Endothelial cell (in vitro differentiated cells): ENCODE measurements around the gene LRRC75A. TPM values are rescaled to one million over a fixed set of nuclear protein-coding genes. Genes with fewer than 3 reads are reported as not detected.

ENCODE experiments used
- DNase-seq: peaks from one replicate; pipeline ENCODE4 v3.0.0; 2021; ENCODE audit warnings: low spot score
- H3K27ac Mint-ChIP-seq: one replicate; pipeline ENCODE4 v1.8.0; 2021; ENCODE audit warnings: mixed read lengths, inconsistent platforms; ENCODE audit not compliant: unreplicated experiment
- H3K27me3 Mint-ChIP-seq: one replicate; pipeline ENCODE4 v1.8.0; 2021; ENCODE audit warnings: mild to moderate bottlenecking, moderate library complexity, mixed read lengths, inconsistent platforms; ENCODE audit not compliant: unreplicated experiment
- H3K36me3 Mint-ChIP-seq: one replicate; pipeline ENCODE4 v1.8.0; 2021; ENCODE audit warnings: mild to moderate bottlenecking, low read depth, mixed read lengths, inconsistent platforms; ENCODE audit not compliant: unreplicated experiment
- H3K4me1 Mint-ChIP-seq: one replicate; pipeline ENCODE4 v1.8.0; 2021; ENCODE audit warnings: mild to moderate bottlenecking, mixed read lengths, inconsistent platforms; ENCODE audit not compliant: unreplicated experiment
- H3K4me3 Mint-ChIP-seq: one replicate; pipeline ENCODE4 v1.8.0; 2021; ENCODE audit warnings: mild to moderate bottlenecking, mixed read lengths, inconsistent platforms; ENCODE audit not compliant: unreplicated experiment
- H3K9me3 Mint-ChIP-seq: one replicate; pipeline ENCODE4 v1.8.0; 2021; ENCODE audit warnings: mixed read lengths, inconsistent platforms; ENCODE audit not compliant: unreplicated experiment
- CTCF ChIP-seq: fragments of 200-600 bp; sonication (generic); IDR thresholded peaks from one replicate; pipeline ENCODE4 v1.5.0; 2021; ENCODE audit warnings: antibody characterized with exemption; ENCODE audit not compliant: unreplicated experiment
- total RNA-seq: library from RNA; stranded (reverse); fragmentation: NEBNext Ultra II Directional; extraction: Animal tissue kit (Norgen Biotek cat#: 25700); gene quantifications from one replicate; pipeline ENCODE4 v1.2.1, GENCODE V29; 2021; ENCODE audit not compliant: unreplicated experiment

LRRC75A gene
- total RNA-seq, 1 donor from 2014 or later: 0.95 TPM

- Mint-ChIP-seq H3K9me3 (no peaks in the 10 kb centered on the region), H3K4me1 (peaks cover 11% of the 10 kb centered on the region), H3K36me3 (no peaks in the 10 kb centered on the region), H3K27ac (no peak overlapping the region), H3K4me3 (no peak overlapping the region), H3K27me3 (peaks cover 5% of the 10 kb centered on the region)
- no peak for DNase-seq
- TF ChIP-seq CTCF: no peak
Measured at GRCh38 chr17:16473044-16474011, 18.7 kb downstream of the LRRC75A start.

GRCh38 chr17:16472539-16472938, 19.5 kb downstream of the LRRC75A start:
- H3K27me3 Mint-ChIP-seq: peaks cover 9% of the 10 kb centered on the region
- TF ChIP-seq CTCF: no peak
- H3K9me3 Mint-ChIP-seq: no peaks in the 10 kb centered on the region
- no peak overlapping the region for H3K4me3 Mint-ChIP-seq
- H3K4me1 Mint-ChIP-seq: peaks cover 11% of the 10 kb centered on the region
- DNase-seq: no peak
- no peaks in the 10 kb centered on the region for H3K36me3 Mint-ChIP-seq
- H3K27ac Mint-ChIP-seq: no peak overlapping the region

GRCh38 chr17:16471295-16471694, 20.7 kb downstream of the LRRC75A start:
- no peaks in the 10 kb centered on the region for H3K9me3 Mint-ChIP-seq
- no peak overlapping the region for H3K4me3 Mint-ChIP-seq
- peaks cover 11% of the 10 kb centered on the region for H3K4me1 Mint-ChIP-seq
- no peak overlapping the region for H3K27ac Mint-ChIP-seq
- H3K36me3 Mint-ChIP-seq: no peaks in the 10 kb centered on the region
- TF ChIP-seq CTCF: no peak
- no peak for DNase-seq
- peaks cover 14% of the 10 kb centered on the region for H3K27me3 Mint-ChIP-seq

- Mint-ChIP-seq H3K27ac (no peak overlapping the region), H3K9me3 (no peaks in the 10 kb centered on the region), H3K4me3 (no peak overlapping the region), H3K4me1 (peaks cover 11% of the 10 kb centered on the region), H3K36me3 (no peaks in the 10 kb centered on the region), H3K27me3 (peaks cover 14% of the 10 kb centered on the region)
- no peak for DNase-seq
- no peak for TF ChIP-seq CTCF
Measured at GRCh38 chr17:16470265-16470664, 21.7 kb downstream of the LRRC75A start.

GRCh38 chr17:16468428-16468992, 23.5 kb downstream of the LRRC75A start:
- Mint-ChIP-seq H3K27ac (no peak overlapping the region), H3K9me3 (no peaks in the 10 kb centered on the region), H3K4me1 (peaks cover 11% of the 10 kb centered on the region), H3K36me3 (no peaks in the 10 kb centered on the region), H3K27me3 (peaks cover 11% of the 10 kb centered on the region), H3K4me3 (no peak overlapping the region)
- DNase-seq: no peak
- no peak for TF ChIP-seq CTCF
